ENCODE measurements around the gene CRTC1.
"Not testable (repeated sequence)": the region's sequence is repeated elsewhere in the genome, so short reads cannot be mapped to it uniquely, and the experiment has no call there.

Gene CRTC1

DNA sequence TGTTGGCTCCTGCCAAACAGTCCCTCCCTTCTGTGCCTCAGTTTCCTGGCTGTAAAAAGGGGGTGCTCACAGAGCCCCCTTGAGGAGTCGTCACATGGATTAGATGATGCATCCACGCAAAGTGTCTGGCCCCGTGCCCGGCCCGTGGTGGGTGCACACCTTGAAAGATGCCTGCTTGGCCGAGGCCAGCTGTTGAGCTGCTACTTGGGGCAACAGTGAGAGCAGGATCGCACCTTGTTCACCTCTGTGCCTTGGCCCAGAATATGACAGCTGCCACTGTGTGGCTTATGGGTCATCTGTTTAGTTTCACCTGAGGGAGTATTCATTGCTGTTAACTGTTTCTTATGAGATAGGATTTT is 17.7 kb downstream of the CRTC1 start:
- no peak for DNase-seq

DNA sequence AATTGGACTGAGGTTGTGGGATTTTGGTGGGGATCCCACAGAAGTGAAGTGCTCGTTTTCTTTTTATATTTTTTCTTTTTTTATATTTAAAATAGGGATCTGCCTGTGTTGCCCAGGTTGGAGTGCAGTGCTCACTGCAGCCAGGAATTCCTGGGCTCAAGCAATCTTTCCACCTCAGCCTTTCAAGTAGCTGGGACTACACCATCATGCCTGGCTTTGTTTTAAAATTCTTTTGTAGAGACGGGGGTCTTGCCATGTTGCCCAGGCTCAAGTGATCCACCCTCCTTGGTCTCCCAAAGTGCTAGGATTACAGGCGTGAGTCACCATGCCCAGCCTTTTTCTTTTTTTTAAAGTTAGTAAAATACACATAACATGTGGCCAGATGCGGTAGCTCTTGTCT is 20.6 kb downstream of the CRTC1 start:
- DNase-seq, result no peak

DNA sequence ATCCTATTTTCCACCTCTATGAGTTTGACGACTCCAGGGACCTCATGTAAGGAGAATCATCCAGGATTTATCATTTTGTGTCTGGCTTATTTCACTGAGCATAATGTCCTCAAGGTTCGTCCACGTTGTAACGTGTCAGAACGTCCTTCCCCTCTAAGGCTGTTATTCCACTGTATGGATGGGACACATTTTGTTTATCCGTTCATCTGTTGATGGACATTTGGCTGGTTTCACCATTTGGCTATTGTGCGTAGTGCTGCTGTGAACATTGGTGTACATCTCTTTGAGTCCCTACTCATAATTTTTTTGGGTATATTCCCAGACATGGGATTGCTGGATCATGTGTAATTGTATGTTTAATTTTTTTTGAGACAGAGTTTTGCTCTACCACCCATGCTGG is 21.5 kb downstream of the CRTC1 start:
- no peak for DNase-seq

DNA sequence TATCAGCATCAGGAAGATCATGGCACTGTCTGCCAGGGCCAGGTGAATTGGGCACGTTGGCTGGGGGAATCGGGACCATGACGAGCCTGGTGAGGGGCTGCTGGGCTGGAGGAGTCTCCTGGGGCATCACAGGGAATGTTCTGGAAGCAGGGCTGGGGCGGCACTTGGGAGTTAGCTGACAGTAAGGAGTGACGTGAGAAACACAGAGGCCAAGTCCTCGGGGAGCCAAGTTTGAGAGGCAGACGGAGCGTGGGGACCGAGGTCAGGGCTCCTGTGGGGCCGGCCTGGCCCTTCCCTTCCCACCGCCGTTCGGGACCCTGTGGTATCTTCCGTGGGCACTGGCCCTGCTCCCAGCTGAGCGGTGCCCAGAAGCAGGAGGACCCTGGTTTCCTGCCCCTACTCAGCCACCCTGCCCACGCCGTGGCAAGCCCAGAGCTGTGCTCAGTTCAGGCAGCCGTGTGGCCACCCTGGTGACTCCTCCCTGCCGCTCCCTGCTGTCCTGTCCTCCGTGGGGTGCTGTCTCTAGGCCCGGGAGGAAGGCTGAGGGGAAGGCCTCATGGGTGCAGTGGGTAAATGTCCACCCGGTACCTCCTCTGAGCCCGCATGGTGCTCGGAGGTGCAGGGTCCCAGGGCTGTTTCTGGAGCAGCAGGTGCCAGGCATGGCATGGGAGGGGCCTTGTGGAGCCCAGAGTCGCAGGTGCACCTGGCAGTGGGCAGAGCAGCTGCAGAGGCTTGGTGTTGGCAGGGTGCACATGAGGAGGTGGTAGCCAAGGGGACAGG is 25.2 kb downstream of the CRTC1 start:
- no peak for DNase-seq

DNA sequence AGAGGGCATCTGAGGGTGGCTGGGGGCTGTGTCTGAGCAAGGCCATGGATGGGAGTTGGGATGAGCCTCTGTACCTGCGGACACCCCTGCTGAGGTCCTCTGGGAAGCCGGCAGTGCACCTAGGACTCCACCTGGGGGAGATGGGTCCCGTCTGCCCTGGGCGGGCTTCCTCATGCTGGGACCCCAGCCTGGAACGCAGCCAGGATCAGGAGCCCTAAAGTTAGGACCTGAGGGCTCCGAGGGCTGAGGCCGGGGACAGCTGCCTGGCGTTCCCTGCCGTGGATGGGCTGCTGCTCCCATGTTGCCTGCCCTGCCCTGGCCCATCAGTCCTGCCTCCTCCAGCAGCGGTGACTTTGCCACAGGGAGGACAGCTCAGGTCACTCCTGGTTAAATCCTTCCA is 26.1 kb downstream of the CRTC1 start:
- DNase-seq, result no peak

DNA sequence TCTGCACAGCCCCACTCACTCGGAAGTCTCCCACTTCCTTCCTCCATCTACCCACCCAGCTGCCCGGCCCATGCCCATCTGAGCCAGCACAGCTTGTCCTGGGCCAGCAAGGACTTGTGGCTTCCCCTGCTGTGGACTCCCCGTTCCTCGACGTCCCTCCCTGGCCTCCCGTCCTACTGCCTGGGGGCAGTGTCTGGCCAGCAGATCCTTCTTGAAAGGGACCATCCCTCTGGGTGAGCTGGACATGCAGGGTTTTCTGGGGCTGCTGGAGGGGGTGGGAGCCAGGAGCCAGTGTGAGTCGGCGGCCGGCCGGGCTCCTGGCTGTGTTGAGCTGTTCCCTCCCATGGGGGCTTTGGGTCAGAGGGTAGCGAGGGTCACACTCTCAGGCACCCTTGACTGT is 26.7 kb downstream of the CRTC1 start:
- peak in 2 of 4 experiments; percentile 17 to 22 for DNase-seq

DNA sequence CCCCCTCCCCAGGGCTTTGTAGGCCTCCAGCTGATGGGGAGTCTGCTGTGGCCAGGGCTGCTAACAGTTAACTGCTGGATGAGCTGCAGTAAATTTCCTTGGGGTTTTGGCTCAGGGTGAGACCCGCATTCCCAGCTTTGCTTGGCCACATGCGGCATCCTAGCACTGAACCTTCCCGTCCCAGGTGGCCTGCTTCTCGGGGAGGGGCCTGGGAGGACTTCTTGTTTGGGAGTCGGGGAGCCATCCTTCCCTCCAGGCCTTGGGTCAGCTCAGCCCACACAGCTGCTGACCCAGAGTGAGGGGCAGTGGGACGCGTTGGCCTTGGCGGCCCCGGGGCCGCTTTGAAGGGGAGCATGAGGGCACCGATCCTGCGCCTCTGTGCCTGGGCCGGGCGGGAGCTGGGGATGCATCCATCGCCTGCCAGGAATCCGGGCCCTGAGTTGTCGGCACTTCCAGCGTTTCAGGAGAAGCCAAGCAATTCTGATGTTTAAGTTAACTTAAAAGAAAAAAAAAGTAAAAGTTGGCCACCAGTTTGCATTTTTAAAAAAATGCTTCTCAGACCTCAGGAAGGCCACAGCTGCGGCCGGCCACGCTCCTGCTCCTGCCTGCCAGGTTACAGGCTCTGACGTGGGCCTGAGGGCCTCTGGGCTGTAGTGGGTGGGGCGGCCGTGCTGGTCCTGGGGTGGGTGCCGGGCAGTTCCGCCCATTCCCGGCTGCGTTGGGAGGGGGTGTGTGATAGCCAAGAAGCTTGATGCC is 27.7 kb downstream of the CRTC1 start:
- no peak for DNase-seq

DNA sequence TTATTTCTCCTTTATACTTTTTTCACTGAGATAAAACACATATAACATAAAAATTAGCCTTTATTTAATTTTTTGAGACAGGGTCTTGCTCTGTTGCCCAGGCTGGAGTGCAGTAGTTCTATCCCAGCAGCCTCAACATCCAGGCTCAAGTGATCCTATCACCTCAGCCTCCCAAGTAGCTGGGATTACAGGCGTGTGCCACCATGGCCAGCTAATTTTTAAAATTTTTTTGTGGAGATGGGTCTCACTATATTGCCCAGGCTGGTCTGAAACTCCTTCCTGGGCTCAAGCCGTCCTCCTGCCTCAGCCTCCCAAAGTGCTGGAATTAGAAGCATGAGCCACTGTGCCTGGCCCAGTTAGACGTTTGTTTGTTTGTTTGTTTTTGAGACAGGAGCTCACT is 28.4 kb downstream of the CRTC1 start:
- DNase-seq, result no peak

DNA sequence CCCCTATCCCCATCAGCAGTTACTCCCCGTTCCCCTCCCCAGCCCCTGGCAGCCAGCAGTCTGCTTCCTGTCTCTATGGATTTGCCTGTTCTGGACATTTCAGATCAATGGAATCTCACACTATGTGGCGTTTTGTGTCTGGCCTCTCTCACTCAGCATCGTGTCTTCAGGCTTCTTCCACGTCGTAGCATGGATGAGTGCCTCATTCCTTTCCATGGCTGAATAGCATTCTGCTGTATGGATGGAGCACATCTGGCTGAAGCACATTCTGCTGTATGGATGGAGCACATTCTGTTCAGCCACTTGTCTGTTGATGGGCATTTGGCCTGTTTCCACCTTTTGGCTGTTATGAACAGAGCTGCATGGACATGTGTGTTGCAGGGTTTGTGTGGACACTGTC is 29.5 kb downstream of the CRTC1 start:
- no peak for DNase-seq

DNA sequence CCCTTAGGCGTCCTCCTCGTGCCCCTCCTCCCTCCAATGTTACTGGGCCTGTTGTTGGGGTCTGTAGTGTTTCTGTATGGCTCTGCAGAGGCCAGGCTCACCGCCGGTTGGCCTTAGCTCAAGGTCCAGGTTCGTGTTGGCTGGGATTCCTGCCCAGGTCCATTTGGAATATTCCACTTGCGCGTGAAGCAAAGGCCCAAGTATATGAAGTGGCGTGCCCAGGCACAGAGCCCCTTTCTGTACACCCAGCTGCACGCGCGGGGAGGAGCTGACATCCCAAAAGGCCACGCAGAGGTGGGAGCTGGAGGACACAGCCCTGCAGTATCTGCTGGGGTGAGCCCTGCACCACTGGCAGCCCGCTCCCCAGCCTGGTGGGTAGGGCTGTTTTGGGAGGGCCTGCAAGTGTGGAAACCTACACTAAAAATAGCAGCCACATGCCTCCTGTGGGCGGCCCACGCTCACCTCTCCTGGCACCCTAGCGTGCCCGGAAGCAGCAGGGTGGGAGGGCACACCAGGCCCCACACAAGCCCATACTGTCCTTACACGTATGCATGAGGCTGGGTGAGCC is 30.2 kb downstream of the CRTC1 start:
- no peak for DNase-seq

DNA sequence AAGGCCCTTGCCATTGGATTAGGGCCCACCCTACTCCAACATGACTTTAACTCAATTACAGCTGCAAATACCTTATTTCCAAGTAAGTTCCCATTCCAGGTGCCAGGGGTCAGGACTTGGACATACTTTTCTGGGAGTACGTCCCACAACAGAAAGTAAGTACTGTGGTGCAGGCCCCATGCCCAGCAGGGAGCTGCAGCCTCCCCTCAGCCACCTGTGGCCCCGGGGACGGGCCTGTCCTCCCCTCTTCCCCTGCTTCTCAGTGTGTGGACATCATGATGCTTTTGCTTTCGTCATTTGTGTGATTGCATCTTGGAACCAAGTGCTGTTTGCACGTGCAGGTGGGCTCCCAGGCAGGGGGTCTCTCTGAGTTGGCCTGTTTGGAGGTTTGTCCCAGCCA is 31.9 kb downstream of the CRTC1 start:
- DNase-seq, result no peak

DNA sequence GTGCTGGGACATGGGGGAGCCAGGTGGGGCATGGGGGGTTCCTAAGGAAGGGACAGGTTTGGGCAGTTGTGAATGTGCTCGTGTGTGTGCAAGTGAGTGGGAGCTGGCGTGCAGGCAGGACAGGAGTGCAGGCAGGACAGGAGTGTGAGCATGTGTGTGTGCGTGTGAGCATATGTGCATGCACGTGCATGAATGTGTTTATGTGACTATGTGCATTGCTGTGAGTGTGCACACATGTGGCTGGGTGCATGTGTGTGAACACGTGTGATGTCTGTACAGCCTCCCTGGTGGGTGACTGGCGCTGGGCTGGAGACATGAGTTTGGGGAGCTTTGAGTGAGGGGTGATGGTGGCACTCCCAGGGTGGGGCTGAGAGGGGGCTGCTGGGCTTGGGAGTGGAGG is 33.4 kb downstream of the CRTC1 start:
- DNase-seq, result no peak

DNA sequence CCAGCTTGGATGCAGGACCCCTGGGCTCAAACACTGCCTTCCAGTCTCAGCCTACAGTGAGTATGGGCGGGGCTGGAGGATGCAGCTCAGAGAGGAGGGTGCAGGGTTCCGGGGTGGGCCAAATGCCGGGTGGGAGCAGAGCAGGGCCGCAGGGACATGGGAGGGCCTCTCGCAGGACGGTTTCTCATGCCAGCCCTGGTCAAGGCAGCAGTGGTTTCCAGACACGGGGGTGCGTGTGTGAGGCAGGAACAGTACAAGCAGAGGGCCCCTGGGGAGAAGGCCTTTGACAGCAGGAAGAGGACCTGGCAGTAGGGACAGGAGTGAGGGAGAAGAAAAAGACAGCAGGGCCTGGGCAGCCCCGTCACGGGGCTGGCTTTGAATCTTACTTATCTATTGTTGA is 34.1 kb downstream of the CRTC1 start:
- DNase-seq, result no peak

DNA sequence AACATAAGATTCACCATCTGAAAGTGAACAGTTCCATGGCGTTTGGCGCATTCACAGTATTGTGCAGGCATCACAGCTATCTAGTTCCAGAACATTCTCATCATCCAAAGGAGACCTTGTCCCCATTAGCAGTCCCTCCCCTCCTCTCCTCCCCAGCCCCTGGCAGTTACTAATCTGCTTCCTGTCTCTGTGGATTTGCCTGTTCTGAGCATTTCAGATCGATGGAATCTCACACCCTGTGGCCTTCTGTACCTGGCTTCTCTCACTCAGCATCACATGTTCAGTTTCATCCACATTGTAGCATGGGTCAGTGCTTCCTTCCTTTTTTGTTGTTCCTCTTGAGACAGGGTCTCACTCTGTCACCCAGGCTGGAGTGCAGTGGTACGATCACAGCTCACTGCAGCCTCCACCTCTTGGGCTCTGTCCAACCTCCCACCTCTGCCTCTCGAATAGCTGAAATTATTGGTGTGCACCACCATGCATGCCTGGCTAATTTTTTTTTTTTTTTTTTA is 34.6 kb downstream of the CRTC1 start:
- DNase-seq, result peak in 3 of 4 experiments; percentile 20 to 40 (median 22)

DNA sequence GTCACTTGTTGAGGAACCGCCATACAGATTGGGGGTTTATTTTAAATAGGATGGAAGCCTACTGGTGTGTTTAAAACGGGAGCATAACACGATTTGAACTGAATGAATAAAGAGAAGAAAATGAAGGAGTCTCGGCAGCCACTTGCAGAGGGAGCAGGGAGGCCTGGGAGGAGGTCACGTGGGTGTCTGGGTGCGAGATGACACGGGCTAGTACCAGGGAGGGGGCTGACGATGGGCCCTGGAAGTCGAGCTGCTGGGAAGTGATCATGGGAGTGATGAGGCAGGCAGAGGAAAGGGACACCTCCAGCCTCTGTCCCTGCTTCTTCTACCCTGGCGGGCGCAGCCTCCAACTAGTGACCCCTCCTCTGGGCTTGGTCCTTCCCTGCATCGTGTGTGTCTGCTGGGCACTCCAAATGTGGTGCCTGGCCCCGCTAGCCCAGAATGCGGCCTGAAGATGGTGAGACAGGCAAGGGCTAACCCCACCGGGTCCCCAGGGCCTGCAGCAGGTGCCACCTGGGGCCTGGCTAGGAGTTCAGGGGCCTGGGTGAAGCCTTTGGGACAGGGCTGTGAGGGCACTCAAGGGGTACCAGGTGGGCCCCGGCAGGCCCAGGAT is 35.5 kb downstream of the CRTC1 start:
- DNase-seq, result no peak

DNA sequence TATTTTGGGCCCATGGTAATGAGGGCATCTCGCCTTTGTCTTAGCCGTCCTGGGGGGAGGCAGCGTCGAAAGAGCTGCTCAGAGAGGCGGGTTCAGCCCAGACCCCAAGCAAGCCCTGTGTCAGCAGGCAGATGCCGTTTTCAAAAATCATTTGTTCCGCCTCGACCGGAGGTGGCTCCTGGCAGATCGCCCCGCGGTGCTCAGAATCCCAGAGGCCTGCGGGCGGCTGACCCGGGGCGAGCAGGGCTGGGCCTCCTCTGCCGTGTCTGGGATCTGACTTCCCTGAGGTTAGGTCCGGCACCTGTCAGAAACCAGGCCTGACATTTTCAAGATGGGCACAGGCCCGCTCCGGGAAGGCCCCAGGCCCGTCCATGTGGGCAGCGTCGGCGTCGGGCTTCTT is 36.1 kb downstream of the CRTC1 start:
- no peak for DNase-seq

DNA sequence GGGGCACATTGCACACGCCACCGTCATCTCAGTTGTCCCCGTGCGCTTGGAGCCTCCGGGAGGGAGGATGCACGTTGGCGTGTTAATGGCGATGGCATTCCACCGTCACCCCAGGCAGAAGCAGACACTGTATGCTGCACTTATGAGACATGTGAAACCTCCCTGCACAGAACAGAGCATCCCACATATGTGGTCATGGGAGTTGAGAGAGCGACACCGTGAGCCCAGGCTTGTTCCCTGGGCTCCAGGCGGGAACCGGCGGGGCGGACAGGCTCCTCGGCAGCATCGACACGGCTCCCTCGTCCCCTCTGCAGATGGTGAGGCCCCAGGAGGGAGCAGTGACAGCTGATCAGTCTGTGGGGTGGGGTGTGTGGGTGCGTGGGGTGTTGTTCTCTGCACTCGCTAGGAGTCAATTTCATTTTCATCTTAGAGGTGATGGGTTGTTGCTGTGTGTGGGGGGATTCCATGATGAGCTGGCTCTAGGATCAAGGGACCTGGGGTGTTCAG is 40.4 kb downstream of the CRTC1 start:
- DNase-seq, result no peak

DNA sequence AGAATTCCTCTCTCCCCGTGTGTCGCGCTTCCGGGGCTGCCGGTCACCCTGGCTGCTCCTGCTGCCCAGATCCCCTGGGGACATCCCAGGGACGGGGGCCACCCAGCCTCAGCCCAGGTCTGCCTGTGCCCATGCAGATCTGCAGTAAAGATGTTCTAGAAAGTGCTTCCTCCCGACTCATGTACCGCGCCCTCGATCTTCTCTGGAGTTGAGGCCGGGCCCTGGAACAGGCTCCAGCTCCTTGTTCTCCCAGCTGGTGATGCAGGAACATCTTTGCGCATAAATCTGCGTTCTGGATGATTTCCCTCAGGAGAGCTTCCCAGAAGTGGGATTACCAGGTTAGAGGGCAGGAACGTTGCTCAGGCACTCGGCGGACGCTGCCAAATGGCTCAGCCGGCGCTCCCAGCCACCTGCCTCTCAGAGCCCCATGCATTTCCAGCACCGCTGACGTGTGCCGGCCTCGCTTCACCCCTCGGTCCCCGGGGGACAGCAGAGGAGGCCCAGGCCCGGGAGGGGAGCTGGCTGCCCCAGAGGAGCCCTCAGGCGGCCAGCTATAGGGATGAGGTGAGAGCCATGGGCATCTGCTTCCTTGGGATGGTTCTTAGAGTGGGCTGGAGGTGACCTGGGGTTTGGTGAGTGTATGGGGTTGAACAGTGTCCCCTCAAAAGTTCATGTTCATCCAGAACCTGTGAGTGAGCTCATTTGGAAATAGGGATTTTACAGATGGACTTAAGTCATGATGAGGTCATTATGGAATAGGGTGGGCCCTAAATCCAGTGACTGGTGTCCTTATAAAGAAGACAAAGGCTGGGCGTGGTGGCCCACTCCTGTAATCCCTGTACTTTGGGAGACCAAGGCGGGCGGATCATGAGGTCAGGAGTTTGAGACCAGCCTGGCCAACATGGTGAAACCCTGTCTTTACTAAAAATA is 42.6 kb downstream of the CRTC1 start:
- no peak for DNase-seq

DNA sequence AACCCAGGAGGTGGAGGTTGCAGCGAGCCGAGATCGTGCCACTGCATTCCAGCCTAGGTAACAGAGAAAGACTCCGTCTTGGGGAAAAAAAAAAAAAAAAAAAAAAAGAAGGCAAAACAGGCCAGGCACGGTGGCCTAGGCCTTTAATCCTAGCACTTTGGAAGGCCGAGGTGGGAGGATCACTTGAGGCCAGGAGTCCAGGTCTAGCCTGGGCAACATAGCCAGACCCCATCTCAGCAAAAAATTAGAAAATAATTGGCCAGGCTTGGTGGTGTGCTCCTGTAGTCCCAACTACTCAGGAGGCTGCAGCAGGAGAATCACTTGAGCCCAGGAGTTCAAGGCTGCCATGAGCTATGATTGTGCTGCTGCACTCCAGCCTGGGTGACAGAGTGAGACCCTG is 43.4 kb downstream of the CRTC1 start:
- DNase-seq, result no peak

DNA sequence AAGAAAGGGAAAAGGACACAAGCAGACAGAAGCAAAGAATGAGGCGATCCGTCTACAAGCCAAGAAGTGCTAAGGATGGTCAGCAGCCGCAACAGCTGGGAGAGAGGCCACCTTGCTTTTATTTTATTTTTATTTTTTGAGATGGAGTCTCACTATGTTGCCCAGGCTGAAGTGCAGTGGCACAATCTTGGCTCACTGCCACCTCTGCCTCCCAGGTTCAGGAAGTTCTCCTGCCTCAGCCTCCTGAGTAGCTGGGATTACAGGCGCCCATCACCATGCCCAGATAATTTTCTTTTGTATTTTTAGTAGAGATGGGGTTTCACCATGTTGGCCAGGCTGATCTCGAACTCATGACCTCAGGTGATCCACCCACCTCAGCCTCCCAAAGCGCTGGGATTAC is 44.1 kb downstream of the CRTC1 start:
- DNase-seq, result not testable (repeated sequence)

DNA sequence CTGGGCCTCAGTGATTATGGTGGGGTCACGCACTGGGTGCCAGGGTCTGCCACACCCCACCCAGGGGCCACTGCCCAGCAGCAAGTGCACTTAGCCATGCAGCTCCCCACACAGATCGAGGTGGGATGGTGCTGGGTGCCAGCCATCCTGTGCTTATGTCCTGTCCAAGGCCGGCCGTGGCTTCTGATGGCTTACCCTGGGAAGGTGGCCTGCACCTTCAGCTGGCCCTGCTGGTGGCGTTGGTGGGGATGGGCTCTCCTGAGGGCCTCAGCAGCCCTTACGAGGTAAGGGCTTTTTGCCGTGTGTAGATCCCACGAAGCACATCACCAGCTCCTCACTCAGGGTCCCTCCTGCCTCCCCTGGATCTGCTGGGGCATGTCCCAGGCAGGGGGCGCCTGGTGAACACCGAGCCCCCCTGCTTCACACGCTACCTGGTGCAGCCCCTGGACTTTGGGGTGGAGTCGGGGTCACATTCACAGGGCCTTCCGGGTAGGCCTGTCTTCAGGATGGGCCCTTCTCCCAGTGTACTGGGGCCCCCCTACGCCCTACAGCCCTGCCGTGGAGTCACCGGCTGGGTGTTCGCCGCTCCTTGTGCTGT is 46.6 kb downstream of the CRTC1 start:
- no peak for DNase-seq
